K562 (cell line): ENCODE results near the gene MTERF2. TPM values are rescaled to one million over a fixed set of nuclear protein-coding genes. Genes with fewer than 3 reads are reported as not detected.

Source experiments
- CC2D1A ChIP-seq: fragments of 450-650 bp; IDR thresholded peaks from 2 replicates; pipeline ENCODE4 v1.6.1; 2017; ENCODE audit warnings: mild to moderate bottlenecking
- CCNT2 ChIP-seq: IDR thresholded peaks from 2 replicates; pipeline ENCODE4 v1.6.1; 2011; ENCODE audit warnings: borderline replicate concordance, low read depth, mild to moderate bottlenecking, moderate library complexity, mixed read lengths, low read length; ENCODE audit not compliant: insufficient read length; ENCODE audit errors: extremely low read depth
- CREB1 ChIP-seq, 2 experiments: sonication (generic) in 1 of 2; formaldehyde crosslinking in 1 of 2; IDR thresholded peaks; 2 replicates each; pipeline versions ENCODE4 v1.6.1 to v1.8.0; 2012 to 2022; ENCODE audit warnings: inconsistent platforms in 1 of 2, mild to moderate bottlenecking in 1 of 2, missing genetic modification reagents in 1 of 2, moderate library complexity in 1 of 2
- EGR1 ChIP-seq: fragments of 450-650 bp; conservative IDR thresholded peaks from 2 replicates; pipeline ENCODE4 v1.6.1; 2017; ENCODE audit warnings: mild to moderate bottlenecking
- ESRRA ChIP-seq: fragments of 450-650 bp; IDR thresholded peaks from 2 replicates; pipeline ENCODE4 v1.6.1; 2014; ENCODE audit warnings: low read depth, mild to moderate bottlenecking, moderate library complexity, borderline replicate concordance
- HDAC2 ChIP-seq: fragments of 450-650 bp; IDR thresholded peaks from 2 replicates; pipeline ENCODE4 v1.6.1; 2016; ENCODE audit warnings: mild to moderate bottlenecking
- JUND ChIP-seq, 2 experiments: IDR thresholded peaks; 2 replicates in 1 of 2; 3 replicates in 1 of 2; pipeline ENCODE4 v1.6.1; 2011; ENCODE audit warnings: borderline replicate concordance in 2 of 2, low read depth in 2 of 2, low read length in 2 of 2, improper control_type of control experiment in 1 of 2, missing biosample characterization in 1 of 2, missing genetic modification characterization in 1 of 2, missing genetic modification reagents in 1 of 2
- POLR2B ChIP-seq: fragments of 450-650 bp; IDR thresholded peaks from 2 replicates; pipeline ENCODE4 v1.6.1; 2018; ENCODE audit warnings: low read depth; ENCODE audit not compliant: partially characterized antibody
- RBFOX2 ChIP-seq: fragments of 200-400 bp; formaldehyde crosslinking; IDR thresholded peaks from 2 replicates; pipeline ENCODE4 v1.6.1; 2017; ENCODE audit warnings: low read depth, mild to moderate bottlenecking, low read length, moderate library complexity
- ZEB2 ChIP-seq: fragments of 450-650 bp; IDR thresholded peaks from 2 replicates; pipeline ENCODE4 v1.6.1; 2016
- ZNF707 ChIP-seq: fragments of 250-450 bp; sonication (Bioruptor Pico); conservative IDR thresholded peaks from 2 replicates; pipeline ENCODE4 v1.8.0; 2022; ENCODE audit warnings: inconsistent platforms, mild to moderate bottlenecking, moderate library complexity
- polyA plus RNA-seq, 8 experiments: library from polyadenylated mRNA; depleted of rRNA in 4 of 8; stranded (reverse) in 5 of 8; unstranded in 3 of 8; fragments of >200 nt; fragmentation: Nextera tagmentation in 2 of 8; fragmentation: Illumina TruSeq in 1 of 8; extraction: Ambion mirVana in 2 of 8; extraction: Trizol in 1 of 8; gene quantifications; 2 replicates each; pipeline versions ENCODE4 v1.2.1 to v1.2.3, GENCODE V29; 2011 to 2014; ENCODE audit warnings: inconsistent platforms in 1 of 8, missing spikeins in 1 of 8
- total RNA-seq, 7 experiments: library from RNA; depleted of rRNA in 6 of 7; stranded (reverse); fragments of >200 nt in 6 of 7; fragmentation: Illumina TruSeq in 2 of 7; extraction: Trizol in 2 of 7; gene quantifications; 2 replicates each; pipeline versions ENCODE4 v1.2.1 to v1.2.3, GENCODE V29; 2011 to 2021; ENCODE audit warnings: low replicate concordance in 1 of 7
- TF ChIP-seq, protein P1 (sequence below): fragments of 450-650 bp; formaldehyde crosslinking; IDR thresholded peaks from 2 replicates; pipeline ENCODE4 v1.4.0; 2020; ENCODE audit warnings: mild to moderate bottlenecking
- TF ChIP-seq, protein P2 (sequence below): sonication (generic); formaldehyde crosslinking; IDR thresholded peaks from 2 replicates; pipeline ENCODE4 v1.8.0; 2022; ENCODE audit warnings: mild to moderate bottlenecking, missing genetic modification reagents
- TF ChIP-seq, protein P3 (sequence below), 2 experiments: fragments of 450-650 bp; IDR thresholded peaks; 2 replicates each; pipeline ENCODE4 v1.6.1; 2016; ENCODE audit warnings: mild to moderate bottlenecking in 2 of 2, borderline replicate concordance in 1 of 2, low read depth in 1 of 2, moderate library complexity in 1 of 2

Gene MTERF2
- total and polyA plus RNA-seq, 9 of the 15 experiments (the other 6 are each of a cell fraction or from before 2014, with no cell fraction given) = 10.0 to 63.2 (median 33.2) TPM

DNA sequence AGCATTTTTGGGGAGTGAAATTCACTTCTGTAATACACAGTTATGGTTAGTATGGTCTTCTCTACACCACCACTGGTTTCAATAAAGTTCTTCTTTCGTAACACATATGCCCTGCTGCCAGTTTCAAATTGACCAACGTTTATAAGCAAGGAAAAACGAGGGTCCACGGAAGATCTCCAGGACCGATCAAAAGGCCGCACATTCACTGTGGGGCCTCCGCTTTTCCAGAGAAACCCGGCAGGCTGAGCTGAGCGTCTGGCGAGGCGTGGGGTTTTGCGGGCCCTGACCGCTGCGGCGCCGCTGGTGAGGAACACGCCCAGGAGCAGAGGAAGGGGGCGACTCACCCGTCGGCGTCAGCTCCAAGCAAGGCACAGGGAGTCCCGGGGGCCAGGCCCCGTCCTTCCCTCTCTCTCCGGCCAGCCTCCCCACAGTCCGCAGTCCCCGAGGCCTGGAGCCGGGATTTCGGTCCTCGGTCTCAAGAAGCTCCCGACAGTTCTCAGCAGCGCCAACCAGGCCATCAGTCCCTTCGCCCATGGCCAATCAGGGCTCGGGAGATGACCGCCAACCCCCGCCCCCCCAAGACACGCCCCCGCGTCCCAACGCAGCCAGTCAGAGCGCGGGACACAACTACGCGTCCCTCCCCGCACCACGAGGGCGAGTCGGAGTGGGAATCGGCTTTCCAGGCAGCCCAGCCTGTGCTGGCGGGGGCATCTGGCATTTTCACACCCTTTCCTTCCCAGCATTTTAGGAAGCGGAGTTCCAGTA lies at the start of gene MTERF2 (continued):
- TF ChIP-seq EGR1 = peak; percentile 91
- TF ChIP-seq ESRRA = peak; percentile 37; the same call in 1 of the 2 replicates
- peak; percentile 8 for TF ChIP-seq JUND (IDR thresholded peaks at IDR 0.05; ENCODE audit: borderline replicate concordance, low read depth, low read length)
- no peak for TF ChIP-seq JUND (tag; IDR thresholded peaks at IDR 0.05; ENCODE audit: borderline replicate concordance, low read depth, low read length)
- peak; percentile 54; the same call in 1 of the 2 replicates for TF ChIP-seq CREB1 (IDR thresholded peaks at IDR 0.05)
- no peak; the same call in 1 of the 2 replicates for TF ChIP-seq CREB1 (CRISPR knock-in tag; IDR thresholded peaks at IDR 0.05)
- TF ChIP-seq POLR2B = peak; percentile 61
- TF ChIP-seq CC2D1A = peak; percentile 42; the same call in 1 of the 2 replicates
- no peak for TF ChIP-seq ZEB2
- TF ChIP-seq HDAC2 = peak; percentile 49; the same call in 1 of the 2 replicates
- TF ChIP-seq, protein P1, sequence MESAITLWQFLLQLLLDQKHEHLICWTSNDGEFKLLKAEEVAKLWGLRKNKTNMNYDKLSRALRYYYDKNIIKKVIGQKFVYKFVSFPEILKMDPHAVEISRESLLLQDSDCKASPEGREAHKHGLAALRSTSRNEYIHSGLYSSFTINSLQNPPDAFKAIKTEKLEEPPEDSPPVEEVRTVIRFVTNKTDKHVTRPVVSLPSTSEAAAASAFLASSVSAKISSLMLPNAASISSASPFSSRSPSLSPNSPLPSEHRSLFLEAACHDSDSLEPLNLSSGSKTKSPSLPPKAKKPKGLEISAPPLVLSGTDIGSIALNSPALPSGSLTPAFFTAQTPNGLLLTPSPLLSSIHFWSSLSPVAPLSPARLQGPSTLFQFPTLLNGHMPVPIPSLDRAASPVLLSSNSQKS (CRISPR knock-in tag) = no peak
- no peak for TF ChIP-seq ZNF707 (CRISPR knock-in tag)
- TF ChIP-seq RBFOX2 = peak; percentile 87
- TF ChIP-seq CCNT2 = peak; percentile 30
- TF ChIP-seq, protein P2, sequence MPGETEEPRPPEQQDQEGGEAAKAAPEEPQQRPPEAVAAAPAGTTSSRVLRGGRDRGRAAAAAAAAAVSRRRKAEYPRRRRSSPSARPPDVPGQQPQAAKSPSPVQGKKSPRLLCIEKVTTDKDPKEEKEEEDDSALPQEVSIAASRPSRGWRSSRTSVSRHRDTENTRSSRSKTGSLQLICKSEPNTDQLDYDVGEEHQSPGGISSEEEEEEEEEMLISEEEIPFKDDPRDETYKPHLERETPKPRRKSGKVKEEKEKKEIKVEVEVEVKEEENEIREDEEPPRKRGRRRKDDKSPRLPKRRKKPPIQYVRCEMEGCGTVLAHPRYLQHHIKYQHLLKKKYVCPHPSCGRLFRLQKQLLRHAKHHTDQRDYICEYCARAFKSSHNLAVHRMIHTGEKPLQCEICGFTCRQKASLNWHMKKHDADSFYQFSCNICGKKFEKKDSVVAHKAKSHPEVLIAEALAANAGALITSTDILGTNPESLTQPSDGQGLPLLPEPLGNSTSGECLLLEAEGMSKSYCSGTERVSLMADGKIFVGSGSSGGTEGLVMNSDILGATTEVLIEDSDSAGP (CRISPR knock-in tag) = peak; percentile 65; the same call in 1 of the 2 replicates
- TF ChIP-seq, protein P3, sequence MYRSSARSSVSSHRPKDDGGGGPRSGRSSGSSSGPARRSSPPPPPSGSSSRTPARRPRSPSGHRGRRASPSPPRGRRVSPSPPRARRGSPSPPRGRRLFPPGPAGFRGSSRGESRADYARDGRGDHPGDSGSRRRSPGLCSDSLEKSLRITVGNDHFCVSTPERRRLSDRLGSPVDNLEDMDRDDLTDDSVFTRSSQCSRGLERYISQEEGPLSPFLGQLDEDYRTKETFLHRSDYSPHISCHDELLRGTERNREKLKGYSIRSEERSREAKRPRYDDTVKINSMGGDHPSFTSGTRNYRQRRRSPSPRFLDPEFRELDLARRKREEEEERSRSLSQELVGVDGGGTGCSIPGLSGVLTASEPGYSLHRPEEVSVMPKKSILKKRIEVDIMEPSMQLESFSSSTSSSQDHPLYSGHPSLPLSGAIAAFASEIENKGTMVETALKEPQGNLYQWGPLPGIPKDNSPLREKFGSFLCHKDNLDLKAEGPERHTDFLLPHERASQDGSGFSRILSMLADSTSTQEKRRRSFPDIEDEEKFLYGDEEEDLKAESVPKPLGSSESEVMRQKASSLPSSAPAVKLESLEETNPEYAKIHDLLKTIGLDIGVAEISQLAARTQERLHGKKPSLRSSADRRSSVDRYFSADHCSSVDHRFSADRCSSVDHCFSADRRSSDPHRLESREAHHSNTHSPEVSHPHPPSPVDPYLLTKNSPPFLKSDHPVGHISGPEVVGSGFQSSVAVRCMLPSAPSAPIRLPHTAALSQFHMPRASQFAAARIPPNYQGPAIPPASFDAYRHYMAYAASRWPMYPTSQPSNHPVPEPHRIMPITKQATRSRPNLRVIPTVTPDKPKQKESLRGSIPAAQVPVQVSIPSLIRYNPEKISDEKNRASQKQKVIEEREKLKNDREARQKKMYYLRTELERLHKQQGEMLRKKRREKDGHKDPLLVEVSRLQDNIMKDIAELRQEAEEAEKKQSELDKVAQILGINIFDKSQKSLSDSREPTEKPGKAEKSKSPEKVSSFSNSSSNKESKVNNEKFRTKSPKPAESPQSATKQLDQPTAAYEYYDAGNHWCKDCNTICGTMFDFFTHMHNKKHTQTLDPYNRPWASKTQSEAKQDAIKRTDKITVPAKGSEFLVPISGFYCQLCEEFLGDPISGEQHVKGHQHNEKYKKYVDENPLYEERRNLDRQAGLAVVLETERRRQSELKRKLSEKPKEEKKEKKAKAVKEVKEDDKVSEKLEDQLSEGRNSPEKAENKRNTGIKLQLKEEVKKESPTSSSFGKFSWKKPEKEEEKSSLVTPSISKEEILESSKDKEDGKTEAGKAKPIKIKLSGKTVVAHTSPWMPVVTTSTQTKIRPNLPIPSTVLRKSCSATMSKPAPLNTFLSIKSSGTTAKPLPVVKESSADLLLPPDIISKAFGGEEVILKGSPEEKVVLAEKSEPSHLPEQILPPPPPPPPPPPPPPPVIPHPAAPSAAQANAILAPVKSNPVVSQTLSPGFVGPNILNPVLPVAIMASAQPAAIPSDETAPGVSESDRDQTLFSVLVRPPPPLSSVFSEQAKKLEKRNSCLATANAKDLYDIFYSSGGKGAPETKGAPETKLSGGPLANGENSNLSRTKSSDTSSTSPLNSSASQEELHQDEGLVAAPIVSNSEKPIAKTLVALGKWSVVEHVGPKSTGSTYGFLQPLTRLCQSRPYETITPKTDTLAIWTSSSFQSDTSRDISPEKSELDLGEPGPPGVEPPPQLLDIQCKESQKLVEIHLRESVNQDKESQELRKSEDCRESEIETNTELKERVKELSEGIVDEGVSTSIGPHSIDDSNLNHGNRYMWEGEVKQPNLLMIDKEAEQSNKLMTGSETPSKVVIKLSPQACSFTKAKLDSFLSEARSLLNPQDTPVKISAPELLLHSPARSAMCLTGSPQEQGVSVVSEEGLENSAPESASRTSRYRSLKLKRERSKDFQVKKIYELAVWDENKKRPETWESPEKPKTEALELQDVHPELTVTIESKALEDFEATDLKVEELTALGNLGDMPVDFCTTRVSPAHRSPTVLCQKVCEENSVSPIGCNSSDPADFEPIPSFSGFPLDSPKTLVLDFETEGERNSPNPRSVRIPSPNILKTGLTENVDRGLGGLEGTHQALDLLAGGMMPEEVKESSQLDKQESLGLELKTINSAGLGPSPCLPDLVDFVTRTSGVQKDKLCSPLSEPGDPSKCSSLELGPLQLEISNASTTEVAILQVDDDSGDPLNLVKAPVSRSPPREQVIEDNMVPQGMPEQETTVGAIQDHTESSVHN (IDR thresholded peaks at IDR 0.05; ENCODE audit: borderline replicate concordance in 1 of 2, low read depth in 1 of 2) = no peak
